GM12878 (cell line): ENCODE results near the gene TRIM72.
A peak's percentile ranks its signal among the peaks of the same experiment; 100 is the strongest.

ENCODE experiments used
- ASH2L ChIP-seq: fragments of 300-600, 200-600 bp; sonication (generic); IDR thresholded peaks from 2 replicates; pipeline ENCODE4 v1.6.1; 2017; ENCODE audit warnings: low read depth, mild to moderate bottlenecking, borderline replicate concordance
- CHD1 ChIP-seq: IDR thresholded peaks from 2 replicates; pipeline ENCODE4 v1.6.1; 2012; ENCODE audit warnings: low read depth, low read length, improper control_type of control experiment
- CTCF ChIP-seq, 3 experiments: IDR thresholded peaks in 2 of 3; conservative IDR thresholded peaks in 1 of 3; 2 replicates each; pipeline ENCODE4 v1.5.1; 2011; ENCODE audit warnings: low read depth in 3 of 3, low read length in 3 of 3, mild to moderate bottlenecking in 3 of 3, control low read depth in 2 of 3, moderate library complexity in 2 of 3, inconsistent platforms in 1 of 3, mixed read lengths in 1 of 3; ENCODE audit not compliant: control insufficient read depth in 2 of 3, insufficient read depth in 1 of 3; ENCODE audit errors: extremely low read depth in 1 of 3
- EGR1 ChIP-seq, 2 experiments: IDR thresholded peaks; 1 replicate in 1 of 2; 2 replicates in 1 of 2; pipeline ENCODE4 v1.6.1; 2011 to 2012; ENCODE audit warnings: low read depth in 2 of 2, low read length in 2 of 2, borderline replicate concordance in 1 of 2, mild to moderate bottlenecking in 1 of 2, moderate library complexity in 1 of 2
- JUND ChIP-seq: IDR thresholded peaks from 2 replicates; pipeline ENCODE4 v1.6.1; 2012; ENCODE audit warnings: low read depth, mild to moderate bottlenecking, low read length, improper control_type of control experiment, moderate library complexity
- MYC ChIP-seq: IDR thresholded peaks from 2 replicates; pipeline ENCODE4 v1.6.1; 2011; ENCODE audit warnings: mild to moderate bottlenecking, low read length, moderate library complexity, inconsistent platforms; ENCODE audit not compliant: insufficient read depth, insufficient replicate concordance, insufficient read length, severe bottlenecking
- POLR2A ChIP-seq: IDR thresholded peaks from 2 replicates; pipeline ENCODE4 v1.6.1; 2011; ENCODE audit warnings: low read depth, mild to moderate bottlenecking, low read length
- POLR2AphosphoS5 ChIP-seq: IDR thresholded peaks from 2 replicates; pipeline ENCODE4 v1.6.1; 2011; ENCODE audit warnings: mild to moderate bottlenecking, low read length, inconsistent platforms
- SREBF2 ChIP-seq: IDR thresholded peaks from 2 replicates; pipeline ENCODE4 v1.6.1; 2012; ENCODE audit warnings: mild to moderate bottlenecking, low read length
- SUPT20H ChIP-seq: IDR thresholded peaks from 2 replicates; pipeline ENCODE4 v1.6.1; 2011; ENCODE audit warnings: low read depth, mild to moderate bottlenecking, low read length, moderate library complexity, borderline replicate concordance; ENCODE audit not compliant: control insufficient read depth
- ZNF687 ChIP-seq: fragments of 450-650 bp; IDR thresholded peaks from 2 replicates; pipeline ENCODE4 v1.6.1; 2017; ENCODE audit warnings: mild to moderate bottlenecking, moderate library complexity

GRCh38 chr16:31184888-31185287 lies 29.0 kb upstream of the TRIM72 start:
- no peak for TF ChIP-seq SUPT20H
- TF ChIP-seq SREBF2: no peak
- no peak for TF ChIP-seq ASH2L
- TF ChIP-seq POLR2AphosphoS5: no peak
- no peak for TF ChIP-seq CHD1
- no peak for TF ChIP-seq CTCF (IDR thresholded peaks at IDR 0.05 in 2 of 3, conservative IDR thresholded peaks at IDR 0.05 in 1 of 3; ENCODE audit: control insufficient read depth in 2 of 3, extremely low read depth in 1 of 3, insufficient read depth in 1 of 3, low read depth in 3 of 3, low read length in 3 of 3)
- no peak for TF ChIP-seq JUND
- TF ChIP-seq EGR1 (IDR thresholded peaks at IDR 0.05; ENCODE audit: borderline replicate concordance in 1 of 2, low read depth in 2 of 2, low read length in 2 of 2): no peak
- no peak for TF ChIP-seq MYC
- TF ChIP-seq ZNF687: no peak
- TF ChIP-seq POLR2A: peak; percentile 49
